ENCODE data around the gene RAB40C.
A peak's percentile ranks its signal among the peaks of the same experiment; 100 is the strongest.

The RAB40C gene

DNA sequence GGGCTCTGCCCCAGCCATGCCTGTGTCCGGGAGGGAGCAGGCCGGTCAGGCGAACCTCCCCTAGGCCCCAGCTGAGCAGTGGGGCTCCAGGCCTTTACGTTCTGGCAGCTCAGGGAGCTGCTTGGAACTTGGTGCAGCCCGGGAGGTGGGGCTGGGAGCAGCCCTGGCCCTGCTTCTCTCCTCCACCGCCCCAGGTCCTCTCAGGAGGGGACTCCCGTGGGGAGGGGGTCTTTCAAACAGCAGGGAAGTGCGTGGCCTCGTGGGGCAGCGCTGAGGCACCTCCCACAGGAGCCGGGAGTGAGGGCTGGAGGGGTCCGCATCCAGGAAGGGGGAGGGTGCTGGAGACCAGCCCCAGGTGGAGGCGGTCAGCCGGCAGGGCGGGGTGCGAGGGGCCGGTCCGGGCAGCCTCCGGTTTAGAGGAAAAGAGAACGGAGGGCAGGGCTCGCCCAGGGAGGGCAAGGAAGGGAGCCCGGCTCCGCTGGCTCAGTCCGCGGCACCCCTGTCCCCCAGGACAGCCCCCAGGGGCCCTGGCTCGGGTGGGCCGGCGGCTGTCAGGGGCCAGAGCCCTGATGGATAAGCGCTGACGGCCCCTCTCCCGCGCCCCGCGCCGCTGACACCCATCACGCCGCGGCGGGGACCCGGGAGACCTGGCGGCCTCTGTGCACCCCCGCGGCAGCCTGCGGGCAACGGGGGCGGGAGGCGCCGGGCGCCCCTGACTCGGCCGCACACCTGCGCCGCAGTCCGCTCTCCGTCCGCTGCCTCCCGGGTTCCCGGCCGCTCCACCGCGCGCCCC, 30.3 kb upstream of the RAB40C start:
- no peak for DNase-seq

DNA sequence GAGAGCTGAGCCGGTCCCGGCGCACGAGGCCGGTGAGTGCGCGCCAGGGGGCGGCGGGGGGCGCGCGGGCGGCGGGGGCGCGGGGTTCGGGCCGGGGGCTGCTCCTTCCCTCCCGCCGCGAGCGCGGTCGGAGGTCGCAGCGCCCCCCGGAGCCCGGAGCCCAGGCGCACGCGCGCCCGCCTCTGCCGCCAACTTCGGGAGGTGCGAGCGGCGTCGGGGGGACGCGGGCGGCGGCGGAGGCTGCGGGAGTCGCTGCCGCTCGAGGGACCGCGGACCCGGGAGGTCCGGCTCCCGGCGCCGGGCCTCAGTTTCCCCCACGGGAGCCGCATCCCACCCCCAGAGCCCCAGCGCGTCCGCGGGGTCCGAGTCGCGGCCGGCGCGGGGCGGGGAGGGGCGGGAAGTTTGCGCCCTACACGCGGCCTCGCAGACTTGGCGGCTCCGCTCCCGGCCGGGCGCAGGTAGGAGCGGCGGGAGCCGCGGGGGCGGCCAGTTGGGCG, 29.6 kb upstream of the RAB40C start, which contains the start of gene PRR35:
Gene PRR35, plus strand, starts transcription at position 191 of the 497 bp plus-strand sequence. CDS start 2,901 bp downstream, outside the sequence.
- DNase-seq, result no peak

DNA sequence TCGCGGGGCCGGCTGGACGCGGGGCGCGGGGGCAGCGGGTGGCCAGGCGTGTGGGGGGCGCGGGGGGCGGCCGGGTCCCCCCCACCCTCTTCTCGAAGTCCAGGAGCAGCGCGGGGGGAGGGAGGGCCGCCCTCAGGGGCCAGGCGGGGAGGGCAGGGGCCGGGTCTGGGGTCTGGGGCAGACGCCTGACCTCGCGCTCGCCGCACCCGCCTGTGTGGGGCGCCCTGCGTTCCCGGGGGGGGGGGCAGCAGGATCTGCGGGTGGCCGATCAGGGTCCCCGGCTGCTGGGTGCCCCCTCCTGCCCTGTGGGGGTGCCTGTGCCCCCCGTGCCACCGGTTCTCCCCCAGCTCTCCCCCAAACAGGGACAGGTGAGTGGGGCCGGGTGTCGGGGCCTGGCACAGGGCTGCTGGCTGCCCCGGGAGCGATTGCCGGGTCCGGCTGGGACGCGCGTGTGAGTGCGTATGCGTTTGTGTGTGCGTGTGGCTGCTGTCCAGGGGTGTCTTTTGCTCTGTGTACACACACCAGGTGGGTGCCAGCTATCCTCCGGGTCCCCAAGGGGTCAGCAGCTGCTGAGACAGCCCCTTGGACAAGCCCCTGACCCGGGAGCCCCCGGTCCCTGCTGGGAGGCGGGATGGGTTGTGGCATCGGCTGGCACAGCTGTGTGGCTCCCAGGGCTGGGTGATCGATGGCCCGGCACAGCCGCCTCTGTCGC, 29.0 kb upstream of the RAB40C start:
- no peak for DNase-seq

DNA sequence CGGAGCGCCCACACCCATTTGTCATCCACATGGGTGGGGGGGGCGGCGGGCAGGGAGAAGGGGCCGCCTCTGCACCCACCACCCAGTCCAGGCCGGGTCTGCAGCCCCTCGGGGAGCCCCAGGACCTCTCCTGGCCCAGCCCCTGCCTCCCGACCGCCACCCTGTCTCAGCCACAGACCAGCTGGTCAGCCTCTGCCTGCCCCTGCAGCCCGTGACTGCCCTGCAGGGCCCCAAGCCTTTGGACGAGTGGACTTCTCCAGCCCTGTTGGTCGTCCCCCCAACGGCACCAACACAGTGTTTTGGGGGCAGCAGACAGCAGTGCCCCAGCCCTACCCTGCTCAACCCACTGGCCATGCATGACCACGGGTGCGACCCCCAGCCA, 28.5 kb upstream of the RAB40C start:
- DNase-seq, result no peak

DNA sequence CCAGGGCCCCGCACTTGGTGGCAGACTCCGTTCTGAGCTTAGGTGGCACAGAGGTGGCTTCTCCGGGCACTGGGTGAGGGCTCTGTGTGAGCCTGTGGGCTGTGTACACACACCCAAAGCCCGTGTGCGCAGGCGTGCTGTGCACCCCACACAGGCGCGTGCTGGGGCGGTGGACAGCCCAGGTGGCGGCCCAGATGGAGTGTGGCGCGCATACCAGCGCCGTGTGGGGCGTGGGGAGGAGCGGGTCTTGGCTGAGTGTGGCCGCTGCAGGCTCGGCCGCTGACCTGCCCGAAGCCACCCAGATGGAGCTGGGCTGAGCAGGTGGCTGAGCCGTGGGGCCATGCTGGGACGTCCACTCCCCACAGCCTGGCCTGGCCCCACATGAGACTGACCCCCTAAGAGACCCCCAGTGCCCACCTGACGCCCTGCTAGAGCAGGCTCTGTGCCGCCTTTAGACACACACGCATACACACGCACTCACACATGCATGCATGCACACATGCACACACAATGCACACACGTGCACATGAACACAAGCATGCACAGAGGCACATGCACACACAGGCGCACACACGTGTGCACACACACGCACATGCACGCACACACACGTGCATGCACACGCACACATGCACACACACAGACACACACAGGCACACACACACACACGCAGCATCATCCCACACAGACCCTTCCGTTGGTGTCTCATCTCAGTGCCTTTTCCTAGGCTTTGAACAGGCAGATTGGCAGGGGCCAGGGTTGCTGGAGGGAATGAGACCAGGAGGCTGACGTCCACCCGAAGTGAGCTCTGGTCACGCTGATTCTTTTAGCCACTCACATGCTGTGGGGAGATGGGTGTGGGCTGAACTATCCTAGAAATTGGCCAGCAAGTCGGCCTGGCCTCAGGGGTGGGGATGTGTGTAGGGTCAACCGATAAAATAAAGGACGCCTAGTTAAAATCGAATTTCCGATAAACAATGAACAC, 27.6 kb upstream of the RAB40C start:
- no peak for DNase-seq

DNA sequence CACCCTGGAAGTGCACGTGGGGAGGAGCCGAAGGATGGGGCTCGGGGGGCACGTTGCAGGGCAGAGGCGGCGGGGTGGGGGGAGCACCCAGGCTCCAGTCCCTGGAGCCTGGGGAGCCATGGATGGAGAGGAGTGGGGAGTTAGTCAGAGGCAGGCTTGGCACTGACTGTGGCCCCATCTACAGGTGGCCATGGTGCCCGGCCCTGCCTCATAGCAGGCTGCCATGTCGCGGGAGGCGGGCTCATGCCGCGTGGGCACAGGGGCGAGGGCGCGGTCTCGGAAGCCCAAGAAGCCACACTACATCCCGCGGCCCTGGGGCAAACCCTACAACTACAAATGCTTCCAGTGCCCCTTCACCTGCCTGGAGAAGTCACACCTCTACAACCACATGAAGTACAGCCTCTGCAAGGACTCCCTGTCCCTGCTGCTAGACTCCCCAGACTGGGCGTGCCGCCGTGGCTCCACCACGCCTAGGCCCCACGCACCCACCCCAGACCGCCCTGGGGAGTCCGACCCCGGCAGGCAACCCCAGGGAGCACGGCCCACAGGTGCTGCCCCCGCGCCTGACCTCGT, 26.7 kb upstream of the RAB40C start:
- DNase-seq, result no peak

DNA sequence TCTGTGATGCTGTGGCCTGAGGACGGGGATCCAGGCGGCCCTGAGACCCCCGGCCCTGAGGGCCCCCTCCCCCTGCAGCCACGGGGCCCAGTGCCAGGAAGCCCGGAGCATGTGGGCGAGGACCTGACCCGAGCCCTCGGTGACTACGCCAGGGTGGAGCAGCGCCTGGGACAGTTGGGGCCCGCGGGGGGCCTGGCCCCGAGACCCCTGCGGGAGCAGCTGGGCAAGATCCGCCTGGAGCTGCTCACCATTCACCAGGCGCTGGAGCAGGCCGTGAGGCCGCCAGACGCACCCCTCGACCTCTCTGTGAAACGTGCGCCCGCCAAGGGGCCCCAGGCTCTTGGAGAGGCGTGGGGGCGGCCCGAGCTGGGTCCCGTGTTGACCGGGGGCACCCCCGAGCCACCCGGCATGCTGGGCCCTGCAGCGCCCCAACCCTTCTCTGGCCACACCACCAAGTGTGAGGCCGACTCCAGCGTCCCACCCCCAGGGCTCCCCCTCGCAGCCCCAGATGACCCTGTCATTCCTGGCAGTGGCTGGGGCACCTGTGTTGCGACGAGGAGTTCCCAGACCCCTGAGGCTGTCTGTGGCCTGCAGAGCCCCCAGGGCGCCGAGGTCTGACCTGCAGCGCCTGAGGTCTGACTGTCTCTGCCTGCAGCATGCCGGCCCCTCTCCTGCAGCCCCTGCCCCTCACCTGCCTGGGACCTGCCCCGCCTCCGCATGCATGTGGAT, 25.0 kb upstream of the RAB40C start:
- no peak for DNase-seq

DNA sequence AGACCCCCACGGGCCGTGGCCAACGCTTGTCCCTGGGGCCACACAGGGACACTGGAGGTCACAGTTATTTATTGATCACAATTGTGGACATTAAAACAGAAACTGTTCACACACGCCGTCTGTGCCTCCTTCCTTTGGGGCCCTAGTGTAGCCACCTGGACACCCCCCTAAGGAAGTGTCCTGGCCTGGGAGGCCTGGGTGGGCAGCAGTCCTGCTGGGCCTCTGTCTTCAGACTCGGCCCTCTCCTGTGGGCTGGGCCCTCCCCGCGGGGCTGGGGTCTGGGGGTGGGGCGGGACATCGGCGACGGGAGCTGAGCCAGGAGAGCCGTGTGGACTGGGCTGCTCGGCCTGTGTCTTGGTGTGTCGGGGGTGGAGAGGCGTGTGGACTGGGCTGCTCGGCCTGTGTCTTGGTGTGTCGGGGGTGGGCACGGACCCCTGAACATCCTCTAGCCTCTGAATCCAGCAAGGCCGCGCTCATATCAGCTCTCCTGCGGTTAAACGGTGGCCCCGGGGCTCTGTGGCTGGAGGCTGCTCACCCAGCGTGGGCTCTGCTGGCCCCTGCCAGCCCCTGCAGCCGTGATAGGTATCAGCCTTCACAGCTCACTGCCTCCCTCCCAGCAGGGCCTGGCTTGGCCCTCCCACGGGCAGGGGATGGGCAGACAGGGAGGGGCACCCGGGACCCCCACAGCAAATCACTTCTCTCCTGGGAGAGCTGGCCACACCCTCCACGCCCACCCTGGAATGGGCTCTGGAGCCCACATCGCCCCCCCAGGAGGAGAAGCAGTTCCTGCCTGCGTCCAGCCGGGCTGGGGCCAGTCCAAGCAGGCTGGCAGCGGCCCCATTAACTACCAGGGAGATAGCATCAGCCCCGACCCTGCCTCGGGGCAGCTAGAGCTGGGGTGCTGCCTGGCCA, 24.2 kb upstream of the RAB40C start:
- DNase-seq, result no peak

DNA sequence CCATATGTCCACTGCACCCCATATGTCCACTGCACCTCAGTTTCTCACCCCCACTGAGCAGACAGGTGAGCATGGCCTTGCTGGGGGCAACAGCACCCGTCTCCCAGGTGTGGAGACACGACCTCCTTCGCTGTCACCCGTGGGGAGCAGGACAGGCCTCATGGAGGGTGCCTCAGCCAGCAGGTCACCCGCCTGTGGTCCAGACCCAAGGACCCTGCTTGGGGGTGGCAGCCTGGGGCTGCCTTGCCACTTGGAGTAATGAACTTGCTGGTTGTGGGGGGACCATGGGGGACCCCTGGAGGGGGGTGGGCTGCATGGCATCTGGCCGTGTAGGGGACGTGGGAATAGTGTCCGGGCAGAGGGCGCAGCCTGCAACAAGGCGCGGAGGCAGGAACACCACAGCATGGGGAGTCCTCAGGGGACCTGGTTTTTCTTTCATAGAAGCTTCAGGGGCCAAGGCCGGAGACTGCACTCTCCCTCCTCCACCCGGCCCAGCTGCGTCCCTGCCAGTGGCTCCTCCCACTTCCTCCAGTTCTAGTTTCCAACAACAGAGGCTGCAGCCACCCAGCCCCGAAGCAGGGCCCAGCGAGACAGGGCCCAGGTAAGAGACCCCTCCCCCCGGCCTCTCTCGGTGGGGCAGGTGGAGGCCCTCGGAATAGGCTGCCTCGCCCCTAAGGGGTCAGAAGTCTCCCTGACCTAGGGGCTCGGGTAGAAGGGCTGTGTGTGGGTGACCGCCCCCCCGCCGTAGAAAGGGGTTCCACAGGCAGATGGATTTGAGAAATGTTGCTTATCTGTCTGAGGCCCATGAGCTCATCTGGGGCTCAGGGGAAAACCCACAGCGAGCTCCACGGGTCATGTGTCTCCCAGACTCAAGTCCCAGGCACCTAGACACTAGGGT, 23.1 kb upstream of the RAB40C start, which contains the start of gene NHLRC4:
Gene NHLRC4, plus strand, starts transcription at position 531 of the 898 bp plus-strand sequence. CDS start 1,043 bp downstream, outside the sequence.
- peak; percentile 45 to 47 for DNase-seq

DNA sequence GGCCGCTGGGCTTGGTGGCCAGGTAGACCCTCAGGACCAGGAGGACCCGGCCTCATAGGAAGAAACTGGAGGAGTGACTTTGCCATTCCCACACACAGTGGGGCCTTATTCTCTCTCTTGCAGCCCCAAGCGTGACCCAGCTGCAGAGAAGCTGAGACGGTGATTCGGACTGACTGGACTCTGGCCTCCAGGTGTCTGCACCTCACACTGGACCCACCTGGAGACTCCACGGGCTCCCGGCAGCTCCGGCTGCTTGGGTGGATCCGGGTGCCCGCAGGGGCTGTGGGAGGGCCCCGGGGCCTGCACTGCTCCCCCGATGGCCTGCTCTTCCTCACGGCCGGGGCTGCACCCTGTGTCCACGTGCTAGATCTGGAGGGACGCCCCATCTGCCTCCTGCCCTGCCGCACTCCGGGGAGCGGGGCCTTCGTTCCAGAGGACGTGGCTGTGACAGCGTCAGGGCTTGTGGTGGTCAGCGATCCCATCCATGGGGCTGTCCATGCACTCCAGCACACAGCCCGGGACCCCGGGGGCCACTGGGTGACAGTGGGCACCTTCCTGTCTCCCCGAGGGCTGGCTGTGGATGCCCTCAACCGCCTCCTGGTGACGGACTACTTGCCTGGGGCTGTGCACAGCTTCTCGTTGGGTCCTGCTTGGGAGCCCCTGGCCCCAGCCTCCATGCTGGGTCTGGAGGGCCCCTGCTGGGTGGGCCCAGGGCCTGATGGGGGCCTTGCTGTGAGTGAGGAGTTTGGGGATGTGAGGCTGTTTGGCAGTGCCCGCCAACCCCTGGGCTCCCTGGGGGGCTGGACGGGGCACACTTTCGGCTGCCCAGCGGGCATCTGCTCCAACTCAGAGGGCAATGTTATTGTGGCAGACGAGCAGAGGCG, 22.3 kb upstream of the RAB40C start:
- DNase-seq, result no peak

DNA sequence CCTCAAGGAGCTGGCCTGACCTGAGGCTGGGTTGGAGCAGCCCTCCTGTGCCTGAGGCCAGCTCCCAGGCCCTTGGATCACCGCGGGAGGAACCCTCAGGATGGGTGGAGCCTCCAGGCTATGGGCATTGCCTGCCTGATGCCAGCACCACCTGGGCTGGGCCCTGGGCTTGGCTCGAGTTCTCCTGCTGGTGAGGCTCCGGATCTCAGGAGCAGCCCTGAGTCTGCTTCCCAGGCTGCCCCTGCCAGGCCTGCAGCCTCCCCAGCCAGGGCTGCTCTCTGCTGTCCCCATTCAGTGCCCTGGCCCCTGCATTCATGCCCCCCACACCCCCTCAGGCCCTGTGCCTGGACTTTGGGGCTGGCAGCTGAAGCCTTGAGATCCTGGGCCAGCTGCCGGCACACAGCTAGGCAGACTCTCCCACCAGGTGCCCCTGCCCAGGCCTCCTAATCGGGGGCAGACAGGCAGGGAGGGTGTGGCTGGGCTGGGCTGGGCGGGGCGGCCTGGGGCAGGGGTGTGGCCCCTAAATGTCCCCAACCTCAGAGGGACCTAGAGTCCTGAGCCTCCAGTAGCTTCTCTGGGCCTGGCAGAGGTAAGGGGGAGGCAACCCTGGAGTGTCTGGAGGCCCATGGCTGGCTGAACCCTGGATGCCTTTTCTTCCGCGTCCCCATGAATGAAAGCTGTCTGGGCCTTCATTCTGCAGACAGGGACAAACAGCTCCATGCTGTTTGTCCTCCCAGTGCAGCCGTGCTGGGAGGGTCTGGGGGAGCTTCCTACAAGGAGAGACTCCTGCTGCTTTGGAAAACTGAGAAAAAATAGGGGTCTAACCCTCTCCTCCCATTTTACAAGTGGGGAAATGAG, 21.2 kb upstream of the RAB40C start:
- no peak for DNase-seq

DNA sequence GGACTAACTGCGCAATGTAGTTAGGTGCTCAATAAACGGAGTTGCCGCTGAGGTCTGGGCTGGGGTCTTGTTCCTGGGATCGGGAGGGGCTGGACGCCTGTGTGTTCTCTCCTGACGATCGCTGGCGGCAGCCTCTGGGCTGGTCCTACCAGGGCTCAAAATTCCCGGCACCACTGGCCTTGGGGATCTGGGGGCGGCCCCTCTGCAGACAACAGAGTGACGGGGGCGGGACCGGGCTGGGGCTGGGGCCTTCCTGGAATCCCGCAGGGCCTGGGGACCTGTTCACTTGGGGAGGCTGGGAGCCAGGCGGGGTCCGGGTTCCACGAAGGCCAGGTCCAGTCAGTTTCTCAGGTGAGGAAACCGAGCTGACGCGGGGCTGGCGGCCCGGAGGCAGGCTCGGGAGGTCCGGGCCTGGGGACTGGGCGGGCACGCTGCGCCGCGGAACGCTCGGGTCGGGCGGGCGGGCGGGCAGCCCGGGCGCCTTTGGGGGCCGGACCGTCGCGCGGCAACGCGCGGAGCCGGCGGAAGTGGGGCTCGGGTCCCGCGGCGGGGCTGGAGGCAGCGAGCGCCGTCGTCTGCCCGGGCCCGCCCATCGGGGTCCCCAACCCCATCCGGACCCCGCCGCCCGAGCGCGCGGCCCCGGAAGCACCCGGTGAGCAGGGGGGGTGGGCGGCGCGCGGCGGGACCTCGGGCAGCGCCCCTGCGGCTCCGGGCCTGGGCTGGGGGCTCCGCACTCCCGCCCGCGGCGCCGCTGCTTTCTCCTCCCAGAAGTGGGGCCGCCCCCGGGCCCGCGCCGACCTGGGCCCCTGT, 20.2 kb upstream of the RAB40C start, which contains the start of gene PIGQ:
Gene PIGQ, plus strand, starts transcription at position 524 of the 810 bp plus-strand sequence. CDS start 4,107 bp downstream, outside the sequence.
- DNase-seq, result peak; percentile 20 to 58

DNA sequence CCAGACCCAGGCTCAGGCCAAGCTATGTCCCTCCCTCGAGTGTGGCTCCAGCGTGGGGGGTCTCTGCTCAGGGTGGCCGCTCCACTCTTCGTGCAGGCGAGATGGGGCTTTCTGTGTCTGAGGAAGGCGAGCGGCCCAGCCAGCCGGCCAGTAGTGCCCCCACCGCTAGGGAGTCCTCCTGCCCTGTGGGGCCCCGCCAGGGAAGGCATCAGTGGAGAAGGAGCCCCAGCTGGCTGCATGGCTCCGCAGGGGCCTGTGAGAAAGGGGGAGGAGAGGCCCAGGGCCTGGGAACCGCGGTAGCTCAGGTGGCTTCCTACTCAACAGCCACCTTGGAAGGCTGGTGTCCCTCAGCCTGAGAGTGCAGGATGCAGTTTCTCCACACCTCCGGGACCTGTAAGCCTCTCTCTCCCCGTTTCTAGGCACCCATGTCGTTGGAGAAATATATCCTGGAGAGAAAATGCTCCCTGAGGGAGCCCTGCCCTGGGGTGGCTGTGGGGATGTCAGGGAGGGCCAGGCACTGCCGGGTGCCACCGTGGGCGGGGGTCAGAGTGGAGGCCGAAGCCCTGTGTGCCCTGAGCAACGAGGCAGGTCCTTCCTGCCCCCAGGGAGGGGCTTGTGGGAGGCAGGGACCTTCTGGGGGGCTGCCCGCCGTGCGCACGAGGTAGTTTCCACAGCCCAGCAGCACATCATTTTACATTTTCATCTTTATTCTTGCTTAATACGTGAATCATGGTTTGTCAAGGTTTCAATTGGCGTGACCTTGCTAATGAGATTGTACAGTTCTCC, 16.8 kb upstream of the RAB40C start:
- no peak for DNase-seq

DNA sequence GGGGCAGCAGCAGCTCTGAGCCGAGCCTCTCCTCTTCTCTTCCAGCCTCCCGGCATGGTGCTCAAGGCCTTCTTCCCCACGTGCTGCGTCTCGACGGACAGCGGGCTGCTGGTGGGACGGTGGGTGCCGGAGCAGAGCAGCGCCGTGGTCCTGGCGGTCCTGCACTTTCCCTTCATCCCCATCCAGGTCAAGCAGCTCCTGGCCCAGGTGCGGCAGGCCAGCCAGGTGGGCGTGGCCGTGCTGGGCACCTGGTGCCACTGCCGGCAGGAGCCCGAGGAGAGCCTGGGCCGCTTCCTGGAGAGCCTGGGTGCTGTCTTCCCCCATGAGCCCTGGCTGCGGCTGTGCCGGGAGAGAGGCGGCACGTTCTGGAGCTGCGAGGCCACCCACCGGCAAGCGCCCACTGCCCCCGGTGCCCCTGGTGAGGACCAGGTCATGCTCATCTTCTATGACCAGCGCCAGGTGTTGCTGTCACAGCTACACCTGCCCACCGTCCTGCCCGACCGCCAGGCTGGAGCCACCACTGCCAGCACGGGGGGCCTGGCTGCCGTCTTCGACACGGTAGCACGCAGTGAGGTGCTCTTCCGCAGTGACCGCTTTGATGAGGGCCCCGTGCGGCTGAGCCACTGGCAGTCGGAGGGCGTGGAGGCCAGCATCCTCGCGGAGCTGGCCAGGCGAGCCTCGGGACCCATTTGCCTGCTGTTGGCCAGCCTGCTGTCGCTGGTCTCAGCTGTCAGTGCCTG, 15.7 kb upstream of the RAB40C start:
- no peak for DNase-seq

Data from inflammatory macrophage (primary cell).